Measurements from ENCODE around the gene TBX18. TPM values are rescaled to one million over a fixed set of nuclear protein-coding genes. Genes with fewer than 3 reads are reported as not detected.

TBX18 gene
- total RNA-seq, 1 experiment from 2014 or later: not detected

- H2BK15ac ChIP-seq (ENCODE audit: low read depth, low read length): no peak overlapping the region
- H3K4ac ChIP-seq (ENCODE audit: low read depth, low read length): no peak overlapping the region
- no peak overlapping the region for H4K91ac ChIP-seq (ENCODE audit: insufficient read length, low read depth, low read length)
- no peak for TF ChIP-seq CTCF (conservative IDR thresholded peaks at IDR 0.05)
- Mint-ChIP-seq H3K4me3 (no peak overlapping the region), H3K36me3 (ENCODE audit: insufficient read depth in 1 of 3, low read depth in 3 of 3) (no peaks in the 10 kb centered on the region), H3K9me3 (no peaks in the 10 kb centered on the region; a peak in 1 of 5 replicates), H3K27me3 (ENCODE audit: low read depth) (no peaks in the 10 kb centered on the region), H3K4me1 (no peaks in the 10 kb centered on the region), H3K27ac (no peak overlapping the region)
- no peak overlapping the region for H3K4me2 ChIP-seq (ENCODE audit: insufficient read depth, insufficient read length, low read length)
- no peak overlapping the region for H4K5ac ChIP-seq (ENCODE audit: insufficient read length, low read depth, low read length)
- H3K27me3 ChIP-seq (ENCODE audit: insufficient read depth, low read length): no peaks in the 10 kb centered on the region
- no peak overlapping the region for H3K23ac ChIP-seq (ENCODE audit: insufficient read length, low read depth, low read length)
- H3K18ac ChIP-seq (ENCODE audit: insufficient read length, low read depth, low read length): no peak overlapping the region
- H3T11ph ChIP-seq (ENCODE audit: low read length): no peak overlapping the region
- no CpG with 5 or more reads among the region's 17 CpGs for WGBS (ENCODE audit: extremely low coverage, insufficient read length, low lambda C conversion rate)
- H3K23me2 ChIP-seq (ENCODE audit: insufficient read length, low read depth, low read length, poor library complexity, severe bottlenecking): no peaks in the 10 kb centered on the region
- no peak for DNase-seq
- no peak overlapping the region for H3K27ac ChIP-seq (ENCODE audit: insufficient read length, low read depth, low read length)
- H3K9me3 ChIP-seq (ENCODE audit: control insufficient read depth, low read depth, low read length): no peaks in the 10 kb centered on the region
- H3K56ac ChIP-seq (ENCODE audit: insufficient read length, low read depth, low read length): no peak overlapping the region
- no peak overlapping the region for H3K9ac ChIP-seq (ENCODE audit: extremely low read depth, insufficient read length, low read length)
- no peaks in the 10 kb centered on the region for H3K79me1 ChIP-seq (ENCODE audit: insufficient read depth, low read depth, low read length, poor library complexity, severe bottlenecking)
- no peak overlapping the region for H2BK5ac ChIP-seq (ENCODE audit: insufficient read length, low read length)
- H4K20me1 ChIP-seq (ENCODE audit: control insufficient read depth, insufficient read depth, insufficient read length): no peaks in the 10 kb centered on the region
- H3K4me1 ChIP-seq (ENCODE audit: insufficient read depth, low read length): no peaks in the 10 kb centered on the region
- H3K79me2 ChIP-seq (ENCODE audit: insufficient read depth, low read length): no peaks in the 10 kb centered on the region
- H3K14ac ChIP-seq (ENCODE audit: insufficient read depth, low read length): no peak overlapping the region
- H2BK20ac ChIP-seq (ENCODE audit: low read depth, low read length, poor library complexity, severe bottlenecking): no peak overlapping the region
- H2BK12ac ChIP-seq (ENCODE audit: insufficient read length, low read depth, low read length): no peak overlapping the region
- H2BK120ac ChIP-seq (ENCODE audit: low read depth, low read length, poor library complexity, severe bottlenecking): no peak overlapping the region
- no peak overlapping the region for H2AFZ ChIP-seq (ENCODE audit: low read length)
- H4K8ac ChIP-seq (replicated peaks; ENCODE audit: insufficient read length, low read depth, low read length): no peak overlapping the region
- H2AK5ac ChIP-seq (ENCODE audit: insufficient read length, low read length): no peak overlapping the region
Observed at GRCh38 chr6:84681693-84682326, 82.6 kb downstream of the TBX18 start.

Measured in H9 (cell line).